ENCODE results near the gene RXRA.

RXRA gene

DNA sequence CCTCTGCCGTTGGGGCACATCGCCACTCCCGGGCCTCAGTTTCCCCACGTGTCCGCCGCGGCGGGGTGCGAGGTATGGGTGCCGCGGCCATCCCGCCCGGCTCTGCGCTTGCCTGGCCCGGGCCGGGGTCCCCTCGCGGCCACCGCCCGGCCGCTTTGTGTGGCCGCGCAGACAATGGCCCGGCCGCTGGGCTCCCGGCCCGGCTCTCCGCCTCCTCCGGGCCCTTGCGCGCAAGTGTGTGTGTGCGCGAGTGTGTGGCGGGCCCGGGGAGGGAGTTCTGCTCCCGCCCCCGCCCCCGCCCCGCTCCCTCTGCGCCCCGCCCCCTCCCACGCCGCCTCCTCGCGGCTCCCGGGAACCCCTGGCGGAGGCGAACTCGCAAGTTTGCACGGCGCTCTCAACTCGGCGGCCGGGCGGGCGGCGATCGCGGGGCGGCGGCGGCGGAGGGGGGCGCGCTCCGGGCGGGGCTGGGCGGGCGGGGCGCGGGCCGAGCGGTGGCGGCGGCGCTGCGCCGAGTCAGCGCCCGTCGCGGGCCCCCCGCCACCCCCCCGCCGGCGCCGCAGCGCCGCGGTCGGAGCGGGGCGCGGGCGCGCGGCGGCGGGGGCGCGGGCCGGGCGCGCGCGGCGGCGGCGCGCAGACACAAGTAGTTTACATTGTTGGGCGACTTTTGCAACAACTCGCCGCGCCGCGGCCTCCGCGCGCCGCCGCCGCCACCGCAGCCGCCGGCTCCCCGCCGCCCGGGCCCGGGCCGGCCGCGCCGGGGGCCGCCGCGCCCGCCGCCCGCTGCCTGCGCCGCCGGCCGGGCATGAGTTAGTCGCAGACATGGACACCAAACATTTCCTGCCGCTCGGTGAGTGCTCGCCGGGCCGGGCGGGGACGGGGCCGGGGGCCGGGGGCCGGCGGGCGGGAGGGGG is at the start of gene RXRA:
Gene RXRA, plus strand, starts transcription at position 643 of the 911 bp plus-strand sequence. Its CDS starts 177 bp downstream, at position 820.
- no peak for DNase-seq

DNA sequence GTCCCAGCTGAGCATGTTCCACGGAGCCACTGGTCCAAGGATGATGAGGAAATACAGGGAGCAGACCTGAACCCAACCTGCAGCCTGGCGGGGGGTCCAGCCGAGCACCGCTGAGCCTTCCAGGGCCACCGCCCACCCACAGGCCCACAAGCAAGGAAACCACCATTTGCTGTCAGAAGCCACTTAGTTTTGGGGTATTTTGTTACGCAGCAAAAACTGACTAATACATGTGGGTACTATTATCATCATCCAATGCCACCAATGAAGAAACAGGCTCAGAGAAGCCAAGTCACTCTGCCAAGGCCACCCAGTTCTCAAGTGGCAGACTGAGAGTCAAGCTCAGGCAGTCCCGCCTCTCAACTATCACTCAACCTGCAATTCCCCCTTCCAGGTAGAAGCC is 48.0 kb upstream of the RXRA start:
- DNase-seq, result no peak

DNA sequence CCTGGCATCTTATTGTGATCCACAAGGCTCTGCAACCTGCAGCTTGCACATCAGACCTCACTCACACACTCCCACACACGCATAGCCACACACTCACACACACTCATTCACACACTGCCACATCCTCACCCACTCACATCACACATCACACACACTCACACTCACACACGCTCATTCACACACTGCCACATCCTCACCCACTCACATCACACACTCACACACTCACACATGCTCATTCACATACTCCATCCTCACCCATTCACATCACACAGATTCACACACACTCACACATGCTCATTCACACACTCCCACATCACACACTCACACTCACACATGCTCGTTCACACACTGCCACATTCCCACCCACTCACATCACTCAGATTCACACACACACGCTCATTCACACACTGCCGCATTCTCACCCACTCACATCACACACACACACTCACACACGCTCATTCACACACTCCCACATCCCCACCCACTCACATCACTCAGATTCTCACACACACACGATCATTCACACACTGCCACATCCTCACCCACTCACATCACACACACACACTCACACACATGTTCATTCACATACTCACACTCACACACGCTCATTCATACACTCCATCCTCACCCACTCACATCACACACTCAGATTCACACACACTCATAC is 47.1 kb upstream of the RXRA start:
- DNase-seq, result no peak

DNA sequence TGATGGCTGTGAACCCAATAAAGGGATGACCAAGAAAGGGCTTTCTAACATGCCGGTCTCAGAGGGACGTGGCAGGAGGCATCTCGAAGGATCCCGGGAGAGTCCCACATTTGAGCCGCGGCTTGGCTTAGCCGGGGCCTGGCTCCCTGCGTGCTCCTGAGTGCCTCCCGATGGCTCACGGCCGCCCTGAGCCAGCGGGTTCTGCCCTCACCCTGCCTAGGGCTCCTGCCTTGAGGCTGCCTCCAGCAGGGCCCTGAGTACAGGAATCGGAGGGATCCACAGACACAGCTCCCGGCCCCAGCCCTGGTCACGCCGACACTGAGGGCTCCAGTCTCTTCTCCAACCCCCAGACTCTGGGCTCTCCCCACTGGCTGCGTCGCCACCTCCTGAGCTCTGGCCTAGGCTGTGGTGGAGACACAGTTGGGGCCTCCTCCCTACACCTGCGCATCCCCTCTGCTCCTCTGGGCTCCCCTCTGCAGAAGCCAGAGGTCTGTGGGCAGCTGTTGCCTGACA is 44.1 kb upstream of the RXRA start:
- DNase-seq, result no peak

DNA sequence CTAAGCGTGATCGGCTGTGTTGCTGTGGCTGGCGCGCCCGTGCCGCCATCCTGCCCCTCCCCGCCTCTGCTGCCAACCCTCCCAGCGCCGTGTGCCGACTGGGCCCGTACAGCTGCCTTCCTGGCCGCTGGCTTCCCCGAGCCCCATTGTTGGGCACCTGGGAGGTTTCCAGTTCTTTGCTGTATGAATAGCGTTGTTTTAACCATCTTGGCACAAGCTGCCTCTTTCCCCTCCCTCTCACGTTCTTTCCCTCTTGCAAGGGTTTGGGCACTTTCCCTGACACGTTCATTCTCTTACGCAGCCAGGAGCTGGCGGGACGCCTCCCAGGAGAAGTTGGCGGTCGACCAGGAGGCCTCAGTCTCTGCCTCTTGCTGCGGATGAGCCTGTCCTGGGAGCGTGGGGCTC is 43.1 kb upstream of the RXRA start:
- no peak for DNase-seq

DNA sequence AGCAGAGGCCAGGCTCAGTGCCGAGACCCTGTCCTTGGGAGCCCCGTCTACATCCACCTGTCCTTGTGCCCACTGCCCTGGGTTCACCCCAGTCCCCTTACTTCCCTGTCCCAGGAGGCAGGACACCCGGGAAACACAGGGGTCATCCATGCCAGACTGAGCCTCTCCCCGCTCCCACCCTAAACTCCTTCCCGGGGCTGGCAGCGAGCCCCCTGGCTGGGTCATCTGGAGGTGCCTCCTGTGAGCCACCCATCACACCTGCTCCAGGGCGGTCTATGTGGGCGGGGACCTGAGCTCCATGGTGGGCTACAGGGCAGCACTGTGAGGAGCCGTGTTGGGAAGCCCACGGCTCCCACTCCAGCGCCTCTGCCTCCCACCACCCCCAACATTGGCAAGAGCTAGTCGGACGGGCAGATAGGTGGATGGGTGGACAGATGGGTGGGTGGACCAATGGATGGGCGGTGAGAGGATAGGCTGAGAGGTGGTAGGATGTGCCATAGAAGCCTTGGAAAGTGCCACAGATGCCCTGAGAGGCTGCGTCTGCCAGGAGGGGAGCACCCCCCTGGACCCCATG is 42.5 kb upstream of the RXRA start:
- DNase-seq, result no peak

DNA sequence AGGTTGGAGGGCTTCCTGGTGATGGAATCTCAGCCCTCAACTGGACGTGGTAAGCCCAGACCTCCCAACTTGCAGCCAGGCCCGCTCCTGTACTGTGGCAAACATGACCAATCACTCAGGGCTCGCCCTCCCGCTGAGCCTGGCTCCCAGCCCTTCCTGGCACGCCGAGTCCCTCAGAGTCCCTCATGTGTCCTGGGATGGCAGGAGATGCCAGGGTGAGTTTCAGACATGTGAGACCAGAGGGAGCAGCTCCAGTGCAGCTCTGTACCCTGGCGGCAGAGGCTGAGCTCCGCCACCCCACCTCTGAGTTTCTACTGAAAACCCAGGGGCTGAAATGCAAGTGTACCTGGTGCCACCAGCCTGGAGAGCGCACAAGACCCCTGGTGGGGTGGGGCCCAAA is 42.0 kb upstream of the RXRA start:
- no peak for DNase-seq

DNA sequence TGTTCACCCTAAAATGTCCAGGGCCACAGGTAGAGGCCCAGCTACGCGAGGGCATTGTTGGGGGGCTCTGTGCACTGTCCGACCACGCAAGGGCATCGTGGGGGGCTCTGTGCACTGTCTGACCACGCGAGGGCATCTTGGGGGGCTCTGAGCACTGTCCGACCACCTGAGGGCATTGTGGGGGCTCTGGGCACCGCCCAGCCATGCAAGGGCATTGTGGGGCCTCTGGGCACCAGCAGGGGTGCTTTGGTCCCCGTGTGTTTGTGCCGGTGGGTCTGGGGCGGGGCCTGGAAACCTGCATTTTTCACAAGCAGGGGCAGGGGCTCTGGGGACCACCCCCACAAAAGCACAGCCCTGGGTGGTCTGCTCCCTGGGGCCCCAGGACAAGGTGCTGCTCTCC is 41.5 kb upstream of the RXRA start:
- no peak for DNase-seq

DNA sequence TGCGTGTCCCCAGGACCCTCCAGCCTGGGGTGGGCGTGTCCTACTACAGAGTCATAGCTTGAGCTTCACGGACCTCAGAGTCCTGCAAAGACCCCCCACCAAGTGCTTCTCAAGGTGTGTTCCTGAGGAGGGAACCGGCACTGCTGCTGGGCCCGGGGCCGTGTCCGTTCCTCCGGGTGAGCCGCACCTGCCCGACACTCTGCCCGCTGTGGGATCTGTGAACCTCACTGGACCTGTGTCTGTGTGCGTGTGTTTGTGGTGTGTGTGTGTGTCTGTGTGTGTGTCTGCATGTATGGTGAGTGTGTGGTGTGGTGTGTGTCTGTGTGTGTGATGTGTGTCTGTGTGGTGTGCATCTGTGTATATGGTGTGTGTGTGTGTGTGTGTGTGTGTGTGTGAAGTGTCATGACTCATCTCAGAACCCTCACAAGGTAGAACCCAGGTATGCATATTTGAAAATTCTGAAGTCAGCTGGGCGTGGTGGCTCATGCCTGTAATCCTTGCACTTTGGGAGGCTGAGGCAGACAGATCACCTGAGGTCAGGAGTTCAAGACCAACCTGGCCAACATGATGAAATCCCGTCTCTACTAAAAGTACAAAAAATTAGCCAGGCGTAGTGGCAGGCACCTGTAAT is 40.9 kb upstream of the RXRA start:
- no peak for DNase-seq

DNA sequence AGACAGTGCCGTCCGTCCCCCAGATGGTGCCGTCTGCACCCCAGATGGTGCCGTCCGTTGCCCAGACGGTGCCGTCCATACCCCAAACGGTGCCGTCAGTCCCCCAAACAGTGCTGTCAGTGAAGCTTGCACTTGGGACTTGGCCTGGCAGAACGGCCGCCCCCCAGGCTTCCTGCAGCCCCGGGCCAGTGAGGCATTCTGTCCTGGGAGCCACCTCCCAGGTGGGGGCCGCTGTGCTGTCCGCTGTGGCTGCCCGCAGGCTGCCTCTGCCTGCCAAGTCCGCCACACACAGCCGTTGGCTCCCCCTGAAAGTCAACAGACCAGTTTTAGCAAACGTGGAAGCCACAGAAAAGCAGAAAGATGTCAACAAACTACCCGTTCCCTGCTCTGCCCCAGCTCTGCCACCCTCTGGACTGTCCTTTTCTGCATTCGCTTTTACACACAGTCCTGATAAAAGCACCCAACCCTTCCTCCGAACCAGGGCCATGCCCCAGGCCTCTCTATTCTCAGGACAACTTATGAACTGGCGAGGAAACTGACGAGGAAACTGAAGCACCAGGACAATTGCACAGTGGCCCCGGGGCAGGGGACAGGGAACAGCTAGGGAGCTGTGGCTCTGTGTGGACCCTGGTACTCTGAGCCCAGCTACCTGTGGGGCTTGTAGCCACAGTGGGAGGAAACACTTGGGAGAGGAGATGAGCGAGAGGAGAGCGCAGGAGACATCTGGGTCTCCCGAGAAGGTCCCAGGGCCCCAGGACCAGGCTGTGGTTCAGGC is 39.6 kb upstream of the RXRA start:
- DNase-seq, result no peak

DNA sequence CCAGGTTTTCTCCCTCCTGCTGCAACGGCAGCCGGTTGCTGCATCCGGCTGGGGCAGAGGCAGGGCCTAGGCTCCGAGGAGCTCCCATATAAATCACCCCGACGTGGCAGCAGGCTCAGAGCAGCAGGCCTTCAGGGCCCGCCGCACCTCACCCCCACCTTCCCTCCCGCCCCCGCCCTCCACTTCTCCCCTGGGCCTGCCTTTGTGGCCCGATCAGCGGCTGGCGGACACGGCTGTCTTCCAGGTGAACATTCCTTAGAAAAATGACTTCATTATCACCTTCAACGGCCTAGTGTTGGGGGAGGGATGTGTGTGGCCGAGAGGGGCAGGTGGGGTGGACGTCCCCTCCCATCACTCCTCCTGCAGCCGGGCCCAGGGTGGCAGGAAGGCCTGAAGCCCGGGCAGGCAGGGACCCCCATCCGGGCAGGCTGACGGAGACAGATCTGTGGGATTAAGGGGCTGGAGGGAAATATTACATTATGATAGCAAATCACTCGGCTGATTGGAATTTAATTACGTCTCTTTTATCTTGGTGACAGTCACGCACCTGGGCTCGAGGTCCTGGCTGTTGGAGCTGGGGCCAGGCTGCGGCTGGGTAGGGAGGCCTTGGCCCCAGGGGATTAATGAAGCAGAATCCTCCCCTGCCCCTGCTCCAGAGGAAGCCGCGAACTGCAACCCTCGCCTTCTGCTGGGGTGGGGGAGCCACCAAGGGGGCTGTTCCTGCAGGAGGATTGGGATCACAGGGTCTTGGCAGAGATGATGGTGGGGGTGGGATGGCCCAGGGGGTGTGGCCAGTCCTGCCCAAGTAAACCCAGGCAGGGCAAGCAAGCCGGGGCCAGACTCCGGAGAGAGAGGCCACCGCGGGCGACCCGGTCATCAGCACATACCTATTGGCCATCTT is 38.4 kb upstream of the RXRA start:
- no peak for DNase-seq

DNA sequence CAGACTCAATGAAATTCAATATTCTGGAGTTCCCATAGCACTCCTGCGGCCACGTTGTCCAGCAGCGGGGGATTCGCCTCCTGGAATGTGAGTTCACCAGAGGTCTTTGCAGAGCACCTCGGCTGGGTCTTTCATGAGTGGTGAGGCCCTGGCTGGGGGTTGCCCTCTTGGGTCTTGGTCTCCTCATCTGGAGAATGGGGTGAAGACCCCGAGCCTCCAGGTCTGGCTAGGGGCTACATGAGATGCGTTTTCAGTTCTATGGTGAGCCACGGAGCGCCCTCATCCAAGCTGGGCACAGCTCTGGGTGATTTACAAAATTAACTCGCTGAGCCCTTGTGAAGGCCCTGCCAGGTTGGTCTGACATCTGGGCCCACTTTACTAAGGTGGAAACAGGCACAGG is 37.5 kb upstream of the RXRA start:
- no peak for DNase-seq

DNA sequence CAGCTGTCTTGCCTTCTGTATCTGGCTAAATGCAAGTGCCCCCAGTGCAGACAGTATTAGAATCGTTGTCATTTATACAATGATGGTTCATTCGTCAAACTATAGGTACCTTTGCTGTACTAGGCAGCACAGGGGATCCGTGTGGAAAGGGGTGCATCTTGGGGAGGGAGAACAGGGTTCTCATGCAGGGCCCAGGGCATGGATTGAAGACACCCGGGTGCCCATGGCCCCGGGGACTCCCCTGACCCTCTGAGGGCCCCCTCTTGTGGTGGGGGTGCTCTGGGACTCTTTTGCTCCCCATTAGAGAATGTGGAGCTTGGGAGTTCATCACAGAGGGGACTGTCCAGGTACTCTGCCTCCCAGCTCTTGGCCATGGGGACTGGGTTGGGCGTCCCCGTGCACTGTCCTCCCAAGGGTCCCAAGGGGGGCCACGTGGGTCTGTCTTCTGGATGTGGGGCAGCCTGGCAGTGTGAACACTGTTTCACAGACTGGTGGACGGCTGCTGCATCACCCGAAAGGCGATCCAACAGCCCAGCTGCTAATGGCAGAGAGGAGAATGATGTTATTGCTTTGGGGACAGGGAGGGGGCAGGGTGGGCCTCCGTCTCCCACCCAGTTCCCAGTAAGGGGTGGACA is 36.9 kb upstream of the RXRA start:
- DNase-seq, result no peak

DNA sequence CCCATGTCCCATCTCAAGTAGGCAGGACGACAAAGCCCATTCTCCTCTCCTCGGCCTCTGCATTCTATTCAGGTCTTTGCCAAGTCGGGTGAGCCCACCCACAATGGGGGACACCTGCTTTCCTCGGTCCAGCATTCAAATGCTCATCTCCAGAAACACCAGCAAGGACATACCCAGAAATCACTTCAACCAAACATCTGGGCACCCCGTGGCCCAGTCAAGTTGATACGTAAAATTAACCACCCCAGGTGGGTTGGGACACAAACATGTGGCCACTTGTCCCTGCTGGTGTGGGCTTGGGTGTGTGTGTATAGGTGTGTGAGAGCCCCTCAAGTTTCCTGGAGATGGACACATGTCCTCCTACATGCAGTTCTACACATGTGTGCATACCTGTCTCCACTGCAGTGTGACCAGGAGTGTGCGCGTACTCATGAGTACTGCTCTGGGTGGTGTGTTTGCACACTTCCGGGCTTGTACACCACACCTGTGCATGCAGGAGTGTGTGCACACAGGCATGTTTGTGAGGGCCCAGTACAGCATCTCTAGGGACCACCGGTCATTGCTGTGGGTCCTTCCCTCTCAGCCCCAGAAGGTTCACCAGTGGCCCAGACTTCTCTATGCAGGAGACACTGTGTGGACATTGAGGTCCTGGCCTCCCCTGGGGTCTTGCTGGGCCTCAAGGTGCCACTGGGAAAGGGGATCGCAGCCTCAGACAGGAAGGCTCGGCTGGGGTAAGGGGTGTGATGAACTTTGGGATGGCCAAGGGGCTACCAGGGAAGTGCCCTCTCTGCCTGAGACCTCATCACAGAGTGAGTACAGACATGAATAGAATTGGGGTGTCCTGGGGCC is 35.4 kb upstream of the RXRA start:
- DNase-seq, result no peak

DNA sequence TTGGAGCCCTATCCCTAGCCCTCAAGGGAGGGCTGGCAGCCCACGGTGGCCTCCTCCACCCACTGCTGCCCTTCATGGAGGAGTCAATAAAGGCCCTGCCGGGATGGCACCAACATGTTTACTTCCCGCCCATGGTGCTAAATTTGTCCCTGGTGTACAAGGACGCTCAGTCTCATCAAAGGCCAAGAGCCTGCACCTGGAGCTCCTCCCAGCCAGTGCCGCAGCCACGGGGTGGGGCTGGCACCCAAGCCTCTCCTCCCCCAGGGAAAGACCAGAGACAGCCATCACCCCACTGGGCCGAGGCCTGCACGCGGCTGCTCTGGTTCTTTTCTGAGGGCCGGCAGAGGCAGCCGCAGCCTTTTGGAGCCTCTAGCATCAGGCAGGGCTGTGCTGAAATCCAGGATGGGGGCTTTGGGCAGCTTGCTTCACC is 34.8 kb upstream of the RXRA start:
- DNase-seq, result no peak

DNA sequence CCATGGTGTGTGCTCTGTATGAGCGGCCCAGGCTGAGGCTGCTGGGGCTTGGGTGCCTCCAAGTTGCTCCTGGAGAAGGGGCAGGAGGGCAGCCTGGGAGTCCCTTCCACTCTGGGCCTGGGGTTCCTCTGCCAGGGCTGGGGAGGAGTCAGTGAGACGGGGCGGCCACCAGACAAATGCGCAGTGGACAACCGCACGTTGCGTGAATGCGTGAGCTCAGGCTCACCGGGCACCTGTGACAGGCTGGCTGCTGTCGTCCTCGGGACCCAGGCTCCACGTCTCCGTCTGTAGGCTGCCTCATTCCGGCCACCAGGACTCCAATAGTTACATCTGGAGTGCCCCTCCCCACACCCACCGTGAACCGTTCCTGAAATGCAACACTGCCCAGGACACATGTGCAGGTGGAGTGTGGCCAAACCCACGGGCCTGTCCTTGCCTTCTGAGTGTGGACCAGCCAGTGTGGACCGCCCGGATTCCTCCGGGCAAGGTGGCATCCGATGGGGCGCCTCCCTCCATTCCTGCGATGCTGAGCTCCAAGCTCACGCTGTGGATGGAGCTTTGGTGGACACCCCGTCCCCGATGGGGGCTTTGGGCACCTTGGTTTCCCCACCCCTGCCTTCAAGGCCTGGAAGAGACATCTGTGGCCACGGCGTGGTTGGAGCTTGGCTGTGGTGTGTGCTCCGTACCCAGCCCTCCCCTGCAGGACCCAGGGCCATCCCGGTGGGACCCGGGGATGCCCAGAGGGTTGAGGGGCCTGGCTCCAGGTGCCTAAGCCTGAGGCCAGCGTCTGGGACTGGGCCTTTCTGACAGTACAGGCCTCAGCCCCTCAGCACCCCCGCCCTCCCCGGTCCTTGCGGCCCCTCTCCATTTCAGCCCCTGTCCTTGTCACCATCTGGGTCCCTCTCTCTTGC is 34.0 kb upstream of the RXRA start:
- no peak for DNase-seq

DNA sequence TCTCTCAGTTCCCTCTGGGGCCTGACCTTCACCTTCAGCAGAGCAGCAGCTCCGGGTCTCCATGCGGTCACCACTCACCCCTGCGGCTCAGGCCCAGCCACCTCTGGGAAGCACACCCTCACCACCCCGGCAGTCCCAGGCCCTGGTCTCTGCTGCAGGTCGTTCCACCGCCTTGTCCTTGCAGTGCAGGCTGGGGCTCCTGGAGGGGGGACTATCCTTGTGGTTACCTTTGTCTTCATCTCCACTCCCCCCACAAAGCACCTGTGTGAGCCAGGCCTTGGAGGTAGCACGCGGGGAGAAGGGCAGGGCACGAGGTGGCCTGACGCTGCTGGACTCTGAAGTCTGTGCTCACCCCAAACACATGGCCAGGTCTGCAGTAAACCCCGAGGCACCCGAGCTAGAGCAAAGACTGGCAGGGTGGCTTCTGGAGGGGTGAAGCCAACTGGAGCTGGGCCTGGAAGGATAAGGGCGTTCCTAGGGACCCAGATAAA is 33.2 kb upstream of the RXRA start:
- no peak for DNase-seq

DNA sequence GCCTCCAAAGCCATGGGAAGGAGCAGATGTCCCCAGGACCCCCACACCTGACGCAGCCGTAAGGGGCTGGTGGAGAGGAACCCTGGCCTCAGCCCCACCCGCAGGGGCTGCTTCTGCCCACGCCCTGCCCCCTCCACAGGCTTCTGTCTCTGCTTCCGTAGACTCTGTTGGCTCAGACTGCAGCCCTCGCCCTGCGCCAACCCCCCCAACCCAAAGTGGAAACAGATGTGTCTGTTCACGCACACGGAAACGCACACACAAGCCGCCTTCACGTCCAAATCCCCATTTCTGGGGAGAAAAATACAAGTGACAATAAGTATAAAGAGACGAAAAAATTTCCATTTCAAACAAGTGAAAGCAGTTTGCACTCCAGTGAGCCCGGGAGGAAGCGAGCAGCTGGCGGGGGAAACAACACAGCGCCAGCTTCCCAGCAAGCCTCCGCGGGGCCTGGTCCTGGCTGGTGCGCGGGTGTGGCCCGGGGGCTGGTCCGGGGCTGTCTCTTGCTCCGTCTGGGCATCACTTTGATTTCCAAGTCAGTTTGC is 32.6 kb upstream of the RXRA start:
- DNase-seq, result no peak
